GM19351 (cell line): ENCODE measurements around the gene LRRC37B.
"Not testable (repeated sequence)": the region's sequence is repeated elsewhere in the genome, so short reads cannot be mapped to it uniquely, and the experiment has no call there.

Source experiments
- ATAC-seq: cut with Tn5 transposase; IDR thresholded peaks from one replicate; pipeline ENCODE4 v1.9.1; 2021; ENCODE audit warnings: mild to moderate bottlenecking, moderate library complexity; ENCODE audit not compliant: unreplicated experiment

LRRC37B gene

DNA sequence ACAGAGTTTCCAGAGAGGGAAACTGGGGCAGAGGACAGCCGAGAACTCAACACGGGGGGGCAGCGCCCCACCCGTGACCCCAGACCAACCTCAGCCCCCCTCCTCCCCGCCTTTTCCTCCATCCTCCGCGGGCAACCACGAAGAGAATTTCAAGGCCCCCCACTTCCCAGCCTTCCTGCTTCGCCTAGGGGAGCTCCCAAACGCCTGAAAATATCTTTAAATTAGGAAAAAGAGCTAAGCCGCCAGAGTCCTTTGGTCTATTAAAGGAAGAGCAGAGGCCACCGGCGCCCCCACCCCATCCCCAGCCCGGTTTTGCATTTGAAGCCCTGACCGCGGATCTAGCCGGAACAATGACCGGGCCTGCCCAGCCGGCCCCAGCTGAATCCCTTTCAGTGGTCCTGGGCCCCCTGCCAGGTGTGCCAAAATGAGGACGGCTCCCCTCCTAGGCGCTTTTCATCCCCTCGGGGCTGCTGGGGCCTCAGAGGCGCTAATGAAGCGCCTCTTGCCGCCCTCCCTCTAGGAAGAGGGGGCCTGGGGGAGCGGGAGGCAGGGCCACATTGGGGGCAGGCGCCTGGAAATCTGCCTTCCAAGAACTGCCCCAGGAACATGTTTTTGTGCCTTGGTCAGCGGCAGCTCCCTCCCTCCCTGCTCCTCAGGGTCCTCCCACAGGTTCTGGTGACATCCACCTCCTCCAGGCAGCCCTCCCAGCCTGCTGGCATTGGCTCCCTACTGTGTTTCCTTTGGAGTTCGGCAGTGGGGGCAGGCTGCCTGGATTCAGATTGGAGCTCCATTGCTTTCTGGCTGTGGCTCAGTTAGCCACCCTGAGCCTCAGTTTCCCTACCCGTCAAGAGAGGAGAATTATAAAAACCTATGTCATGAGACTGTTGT, 78.0 kb downstream of the LRRC37B start:
- ATAC-seq: not testable (repeated sequence)

DNA sequence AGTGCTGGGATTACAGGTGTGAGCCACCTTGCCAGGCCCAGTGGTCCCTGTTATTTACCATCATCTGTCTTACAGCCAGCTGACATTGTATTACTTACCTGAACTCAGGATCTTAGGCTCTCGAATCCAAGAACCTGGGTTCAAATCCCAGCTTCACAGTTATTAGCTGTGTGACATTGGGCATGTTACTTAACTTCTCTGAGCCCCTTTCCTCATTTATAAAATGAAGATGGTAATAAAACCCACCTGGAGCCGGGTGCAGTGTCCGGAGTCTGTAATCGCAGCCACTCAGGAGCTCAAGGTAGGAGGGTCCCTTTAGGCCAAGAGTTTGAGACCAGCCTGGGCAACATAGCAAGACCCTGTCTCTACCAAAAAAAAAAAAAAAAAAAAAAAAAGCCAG, 79.7 kb downstream of the LRRC37B start:
- not testable (repeated sequence) for ATAC-seq

DNA sequence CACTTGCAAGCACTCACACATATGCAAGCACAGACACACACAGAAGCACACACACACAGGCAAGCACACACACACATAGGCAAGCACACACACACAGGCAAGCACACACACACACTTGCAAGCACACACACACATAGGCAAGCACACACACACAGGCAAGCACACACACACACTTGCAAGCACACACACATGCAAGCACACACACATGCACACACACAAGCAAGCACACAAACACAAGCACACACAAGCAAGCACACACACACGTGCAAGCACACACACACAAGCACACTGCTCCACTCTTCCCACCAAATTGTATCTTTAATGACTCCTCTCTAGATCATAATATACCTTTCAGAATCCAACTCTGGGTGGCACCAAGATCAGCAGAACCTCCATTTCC, 84.9 kb downstream of the LRRC37B start:
- not testable (repeated sequence) for ATAC-seq

DNA sequence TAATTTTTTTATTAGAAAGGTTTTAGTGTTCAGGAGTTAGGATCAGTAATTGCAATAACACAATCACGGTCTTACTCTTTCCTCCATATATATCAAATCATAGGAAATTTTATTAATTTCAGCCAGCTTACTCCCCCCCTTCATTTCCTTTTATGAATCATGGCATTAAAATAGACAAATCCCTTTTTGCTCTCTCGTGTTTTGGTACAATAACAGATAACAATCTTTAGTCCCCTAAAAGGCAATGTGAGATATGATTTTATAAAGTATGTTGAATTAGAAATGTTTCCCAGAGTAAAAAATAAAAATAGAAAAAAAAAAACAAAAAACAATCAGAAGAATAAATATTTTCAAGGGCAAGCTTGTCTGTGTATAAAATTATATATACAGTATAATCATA, 92.5 kb downstream of the LRRC37B start:
- no peak for ATAC-seq

DNA sequence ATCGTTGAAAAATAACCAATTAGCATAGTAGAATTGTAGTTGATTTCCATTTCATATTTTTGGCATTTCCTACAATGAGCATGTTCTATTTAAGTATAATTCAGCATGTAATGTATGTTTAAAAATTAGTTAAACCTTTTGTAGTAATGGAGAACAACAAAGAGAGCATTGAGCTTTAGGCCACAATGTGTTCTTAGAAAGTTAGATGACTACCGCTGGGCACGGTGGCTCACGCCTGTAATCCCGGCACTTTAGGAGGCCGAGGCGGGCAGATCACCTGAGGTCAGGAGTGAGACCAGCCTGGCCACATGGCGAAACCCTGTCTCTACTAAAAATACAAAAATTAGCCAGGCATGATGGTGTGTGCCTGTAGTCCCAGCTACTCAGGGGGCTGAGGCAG, 93.1 kb downstream of the LRRC37B start:
- ATAC-seq: not testable (repeated sequence)

DNA sequence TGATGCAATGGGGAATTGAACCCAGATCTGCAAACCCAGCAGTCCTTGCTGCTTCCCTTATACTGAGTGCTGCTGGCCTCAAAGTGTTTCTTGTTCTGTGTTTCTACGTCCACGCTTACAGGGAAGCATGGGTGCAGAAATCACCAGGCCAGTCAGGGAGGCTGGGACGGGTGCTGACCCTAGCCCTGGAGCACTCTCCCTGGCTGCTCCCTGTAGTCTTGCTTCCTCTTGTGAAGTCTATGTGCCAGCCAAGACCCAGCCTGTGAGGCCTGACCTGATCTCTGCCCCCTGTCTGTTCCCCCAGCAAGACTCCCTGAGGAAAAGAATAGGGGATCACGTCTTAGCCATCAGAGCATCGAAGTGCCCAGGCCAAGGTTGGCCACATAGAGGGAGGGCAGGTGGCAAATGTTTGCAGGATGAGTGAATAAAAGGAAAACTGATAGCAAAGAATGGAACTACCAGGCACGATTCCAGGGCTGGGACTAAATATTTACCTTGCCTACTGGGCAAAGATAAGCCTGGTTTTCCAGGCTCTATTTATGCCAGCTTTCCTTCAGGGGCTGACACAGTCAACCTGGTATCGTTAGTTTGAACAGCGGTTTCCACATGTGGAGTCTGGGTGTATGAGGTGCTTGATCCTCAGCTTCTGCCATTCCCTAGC, 93.9 kb downstream of the LRRC37B start:
- ATAC-seq: no peak

DNA sequence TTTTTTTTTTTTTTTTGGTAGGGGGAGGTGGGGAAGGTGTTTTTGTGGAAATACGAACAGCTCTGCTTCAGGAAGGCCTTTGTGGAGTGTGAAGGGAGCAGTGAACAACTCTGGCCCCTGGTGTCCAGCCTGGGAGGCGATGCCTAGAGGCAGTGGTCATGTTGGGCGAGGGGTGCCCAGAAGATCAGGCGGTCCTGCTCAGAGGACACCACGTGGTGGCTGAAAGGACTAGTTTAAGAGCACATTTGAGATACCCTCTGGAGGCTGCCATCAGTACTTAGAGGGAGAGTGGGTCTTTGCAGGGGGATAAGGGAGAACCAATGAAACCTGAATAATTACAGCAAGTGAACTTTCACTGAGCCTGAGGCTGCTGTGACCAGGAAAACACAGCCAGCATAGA, 95.0 kb downstream of the LRRC37B start:
- no peak for ATAC-seq

DNA sequence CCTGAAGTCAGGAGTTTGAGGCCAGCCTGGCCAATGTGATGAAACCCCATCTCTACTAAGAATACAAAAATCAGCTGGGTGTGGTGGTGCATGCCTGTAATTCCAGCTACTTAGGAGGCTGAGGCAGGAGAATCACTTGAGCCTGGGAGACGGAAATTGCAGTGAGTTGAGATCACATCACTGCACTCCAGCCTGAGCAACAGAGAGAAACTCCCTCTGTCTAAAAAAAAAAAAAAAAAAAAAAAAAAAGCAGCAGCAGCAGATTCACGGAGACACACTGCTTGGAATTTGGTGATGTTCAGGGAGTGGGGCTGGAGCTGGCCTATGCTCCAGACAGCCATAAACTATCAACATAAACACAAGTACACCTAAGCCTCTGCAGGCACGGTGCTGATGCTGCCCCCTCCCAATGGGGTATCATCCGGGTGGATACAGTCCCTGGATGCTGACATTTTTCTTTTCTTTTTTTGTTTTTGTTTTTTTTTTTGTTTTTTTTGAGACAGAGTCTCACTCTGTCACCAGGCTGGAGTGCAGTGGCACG, 95.5 kb downstream of the LRRC37B start:
- ATAC-seq: no peak
